ENCODE results near the gene RFX2. TPM values are rescaled to one million over a fixed set of nuclear protein-coding genes. Genes with fewer than 3 reads are reported as not detected.
A peak's percentile ranks its signal among the peaks of the same experiment; 100 is the strongest.

Gene RFX2
- total RNA-seq (2014; rRNA removed) (10.5 and 11.3 TPM in 2 replicates), Bru-seq, nascent RNA (percentile 48 among the genes with signal in this experiment), BruChase-seq, experiment 1, labeled RNA remaining after a 6-hour chase (percentile 46 among the genes with signal in this experiment), BruChase-seq, experiment 2, labeled RNA remaining after a 2-hour chase (percentile 47 among the genes with signal in this experiment)
- long read RNA-seq, partial matches to known transcripts: 13 of 35 reads
- long read RNA-seq, other reads (novel, unspliced or antisense): 19 of 35 reads

DNA sequence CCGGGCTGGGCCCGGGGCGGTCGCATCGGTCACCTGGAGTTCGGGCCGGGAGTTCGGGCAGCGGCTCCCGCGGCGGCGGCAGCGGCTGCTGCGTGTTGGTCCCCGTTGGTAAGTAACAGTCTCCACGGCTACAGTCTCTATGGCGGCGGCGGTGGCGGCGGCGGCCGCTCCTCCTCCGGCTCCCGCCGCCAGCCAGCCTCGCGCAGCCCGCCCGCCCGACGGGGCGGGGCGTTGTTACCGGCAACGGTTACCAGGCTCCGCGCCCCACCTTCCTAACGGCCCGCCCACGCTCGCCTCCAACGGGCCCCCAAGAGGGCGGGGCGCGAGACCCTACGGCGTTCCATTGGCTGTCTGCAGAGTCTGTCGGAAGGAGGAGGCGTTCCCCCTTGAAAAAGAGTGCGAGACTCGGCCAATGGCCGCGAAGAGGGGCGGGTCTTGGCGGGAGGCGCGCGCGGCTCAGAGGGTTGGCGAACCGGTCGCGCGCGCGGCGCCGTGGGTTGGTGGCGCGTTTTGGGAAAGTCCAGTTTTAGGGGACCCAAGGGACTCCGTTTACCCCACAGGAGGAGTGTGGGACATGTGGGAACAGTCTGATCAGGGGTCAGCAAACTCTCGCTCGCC lies at the start of gene RFX2:
Gene RFX2 (minus strand): TSS at position 141 of the 618 bp plus-strand sequence. CDS start 63,004 bp downstream, outside the sequence.
- H3K4me2 ChIP-seq (ENCODE audit: low read length): peak within 1 kb of the TSS; percentile 96
- ATAC-seq (peak; percentile 98), DNase-seq (peak; percentile 100)
- no peaks in the 10 kb centered on the region for H3K9me2 ChIP-seq (replicated peaks; ENCODE audit: low read length)
- H3K79me2 ChIP-seq (ENCODE audit: low read length): no peaks in the 10 kb centered on the region
- TF ChIP-seq EZH2phosphoT487 (IDR thresholded peaks at IDR 0.05; ENCODE audit: borderline replicate concordance, low read length): no peak
- TF ChIP-seq EZH2 (IDR thresholded peaks at IDR 0.05; ENCODE audit: low read length, unreplicated experiment): no peak
- TF ChIP-seq, protein P1, sequence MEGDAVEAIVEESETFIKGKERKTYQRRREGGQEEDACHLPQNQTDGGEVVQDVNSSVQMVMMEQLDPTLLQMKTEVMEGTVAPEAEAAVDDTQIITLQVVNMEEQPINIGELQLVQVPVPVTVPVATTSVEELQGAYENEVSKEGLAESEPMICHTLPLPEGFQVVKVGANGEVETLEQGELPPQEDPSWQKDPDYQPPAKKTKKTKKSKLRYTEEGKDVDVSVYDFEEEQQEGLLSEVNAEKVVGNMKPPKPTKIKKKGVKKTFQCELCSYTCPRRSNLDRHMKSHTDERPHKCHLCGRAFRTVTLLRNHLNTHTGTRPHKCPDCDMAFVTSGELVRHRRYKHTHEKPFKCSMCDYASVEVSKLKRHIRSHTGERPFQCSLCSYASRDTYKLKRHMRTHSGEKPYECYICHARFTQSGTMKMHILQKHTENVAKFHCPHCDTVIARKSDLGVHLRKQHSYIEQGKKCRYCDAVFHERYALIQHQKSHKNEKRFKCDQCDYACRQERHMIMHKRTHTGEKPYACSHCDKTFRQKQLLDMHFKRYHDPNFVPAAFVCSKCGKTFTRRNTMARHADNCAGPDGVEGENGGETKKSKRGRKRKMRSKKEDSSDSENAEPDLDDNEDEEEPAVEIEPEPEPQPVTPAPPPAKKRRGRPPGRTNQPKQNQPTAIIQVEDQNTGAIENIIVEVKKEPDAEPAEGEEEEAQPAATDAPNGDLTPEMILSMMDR (conservative IDR thresholded peaks at IDR 0.05; ENCODE audit: low read depth, low read length): no peak
- intact Hi-C loops (cut with micrococcal nuclease): loop anchor here (1.0 kb wide), 2 partner anchors 44 to 206 kb away; partner anchors contain the start of gene VMAC
- H3F3A ChIP-seq (ENCODE audit: low read length, unreplicated experiment): peaks cover 5% of the 10 kb centered on the region
- ChIA-PET POLR2A (ENCODE audit: unreplicated experiment) (interaction anchor here (0.6 to 0.7 kb wide), 2 partner anchors 23 to 1359 kb away, joined by 6 to 9 read pairs; no protein-coding TSS in a partner anchor), CTCF (interaction anchor here (0.7 to 1.2 kb wide), 3 partner anchors 18 to 442 kb away, joined by 3 to 5 read pairs (median 4); no protein-coding TSS in a partner anchor)
- H4K20me1 ChIP-seq (ENCODE audit: low read length): no peaks in the 10 kb centered on the region
- H3K27ac ChIP-seq (ENCODE audit: low read length): no peak within 1 kb of the TSS
- H3K4me3 ChIP-seq (ENCODE audit: low read length): peak within 1 kb of the TSS; percentile 70
- peak within 1 kb of the TSS; percentile 75 for H2AFZ ChIP-seq (ENCODE audit: low read length)
- H3K27me3 ChIP-seq (ENCODE audit: low read length): no peaks in the 10 kb centered on the region
- H3K4me1 ChIP-seq (ENCODE audit: insufficient read depth, low read length): peaks cover 12% of the 10 kb centered on the region
- H3K36me3 ChIP-seq (ENCODE audit: low read depth, low read length): no peaks in the 10 kb centered on the region
- H3K9me3 ChIP-seq (ENCODE audit: low read length): no peaks in the 10 kb centered on the region
- peak within 1 kb of the TSS; percentile 63 for H3K9ac ChIP-seq (ENCODE audit: low read length)
- BruUV-seq (replicated peaks): no TSS peak

DNA sequence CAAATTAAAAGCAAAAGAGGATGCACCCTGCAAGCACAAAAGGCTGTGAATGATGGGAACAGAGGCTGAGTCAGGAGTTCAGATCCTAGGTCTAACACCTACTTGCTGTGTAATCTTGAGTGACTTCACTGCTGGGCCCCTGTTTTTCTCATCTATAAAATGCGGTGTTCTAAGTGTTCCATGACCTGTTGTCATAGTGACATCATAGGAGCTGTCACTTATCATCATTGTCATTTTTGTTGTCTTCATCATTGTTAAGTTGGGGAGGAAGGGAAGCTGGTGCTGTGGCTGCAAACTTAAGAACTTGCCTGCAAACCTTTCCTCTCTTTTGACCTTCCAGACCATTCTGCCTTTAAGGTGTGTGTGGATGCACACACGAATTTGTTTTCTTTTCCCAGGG lies 45.7 kb upstream of the RFX2 start:
- no peaks in the 10 kb centered on the region for H3K9me3 ChIP-seq (ENCODE audit: low read length)

More for the DNA sequence above, 45.7 kb upstream of the RFX2 start:
- CTCF ChIA-PET: no interaction called here
- Histone ChIP-seq H3K9ac (ENCODE audit: low read length) (no peak overlapping the region), H3K9me2 (replicated peaks; ENCODE audit: low read length) (no peaks in the 10 kb centered on the region), H3K27me3 (ENCODE audit: low read length) (peaks cover 8% of the 10 kb centered on the region), H3K36me3 (ENCODE audit: low read depth, low read length) (no peaks in the 10 kb centered on the region), H3K4me3 (ENCODE audit: low read length) (no peak overlapping the region), H3F3A (ENCODE audit: low read length, unreplicated experiment) (no peaks in the 10 kb centered on the region), H4K20me1 (ENCODE audit: low read length) (no peaks in the 10 kb centered on the region), H3K4me1 (ENCODE audit: insufficient read depth, low read length) (no peaks in the 10 kb centered on the region), H2AFZ (ENCODE audit: low read length) (no peak overlapping the region), H3K79me2 (ENCODE audit: low read length) (no peaks in the 10 kb centered on the region), H3K27ac (ENCODE audit: low read length) (no peak overlapping the region), H3K4me2 (ENCODE audit: low read length) (no peak overlapping the region)
- intact Hi-C loops (cut with micrococcal nuclease): no loop called here
- no peak for ATAC-seq
- no TSS peak for BruUV-seq (replicated peaks)
- POLR2A ChIA-PET (ENCODE audit: unreplicated experiment): no interaction called here
- TF ChIP-seq EZH2phosphoT487 (IDR thresholded peaks at IDR 0.05; ENCODE audit: borderline replicate concordance, low read length) (no peak), EZH2 (IDR thresholded peaks at IDR 0.05; ENCODE audit: low read length, unreplicated experiment) (no peak)
- TF ChIP-seq, protein P1 (conservative IDR thresholded peaks at IDR 0.05; ENCODE audit: low read depth, low read length): no peak
- DNase-seq: no peak

Measured in PC-3 (cell line).